ENCODE data around the gene SFTA2. TPM values are rescaled to one million over a fixed set of nuclear protein-coding genes. Genes with fewer than 3 reads are reported as not detected.

Gene SFTA2
- total RNA-seq, 1 experiment from 2014 or later, result not detected

DNA sequence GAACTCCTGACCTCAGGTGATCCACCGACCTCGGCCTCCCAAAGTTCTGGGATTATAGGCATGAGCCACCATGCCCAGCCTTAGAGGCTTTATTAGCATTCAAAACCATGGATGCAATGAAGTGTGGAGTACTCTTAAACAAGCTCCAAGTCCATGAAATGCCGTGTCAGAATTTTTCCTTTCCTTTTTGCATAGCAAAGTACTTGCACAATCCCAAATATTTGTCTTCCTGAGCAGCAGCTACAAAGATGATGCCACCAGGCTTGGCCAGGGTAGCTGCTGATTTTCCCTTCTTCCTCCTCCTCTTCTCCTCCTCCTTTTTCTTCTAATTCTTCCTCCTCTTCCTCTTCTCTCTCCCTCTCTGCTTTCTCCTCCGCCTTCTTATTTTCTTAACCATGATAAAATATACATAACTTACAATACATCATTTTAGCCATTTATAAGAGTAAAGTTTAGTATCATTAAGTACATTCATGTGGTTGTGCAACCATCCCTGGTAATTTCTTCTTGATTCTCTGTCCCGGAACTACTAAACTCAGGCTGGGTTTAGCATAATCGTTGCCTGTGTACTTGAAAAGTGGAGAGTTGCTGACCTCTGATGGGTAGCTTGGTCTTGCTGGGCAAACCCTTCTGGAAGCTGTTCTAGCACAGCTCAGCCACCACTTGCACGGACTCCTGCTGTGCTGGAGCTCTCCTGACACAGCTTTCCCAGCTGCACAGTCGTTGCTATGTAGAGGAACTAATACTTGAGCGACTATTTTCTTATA is 29.1 kb upstream of the SFTA2 start:
- no peak overlapping the region for H4K5ac ChIP-seq (ENCODE audit: insufficient read length, low read depth, low read length)
- peaks cover 42% of the 10 kb centered on the region for H3K27me3 Mint-ChIP-seq (ENCODE audit: low read depth)
- no peak overlapping the region for H3K23ac ChIP-seq (ENCODE audit: insufficient read length, low read depth, low read length)
- H2BK15ac ChIP-seq (ENCODE audit: low read depth, low read length), result no peak overlapping the region
- no peaks in the 10 kb centered on the region for H3K9me3 ChIP-seq (ENCODE audit: control insufficient read depth, low read depth, low read length)
- peaks cover 0 to 3% of the 10 kb centered on the region in 2 experiments; a peak in 2 of 5 replicates for H3K9me3 Mint-ChIP-seq
- H3K18ac ChIP-seq (ENCODE audit: insufficient read length, low read depth, low read length), result no peak overlapping the region
- H3K9ac ChIP-seq (ENCODE audit: extremely low read depth, insufficient read length, low read length), result no peak overlapping the region
- H2AK5ac ChIP-seq (ENCODE audit: insufficient read length, low read length), result no peak overlapping the region
- H2BK20ac ChIP-seq (ENCODE audit: low read depth, low read length, poor library complexity, severe bottlenecking), result no peak overlapping the region
- no peaks in the 10 kb centered on the region for H3K23me2 ChIP-seq (ENCODE audit: insufficient read length, low read depth, low read length, poor library complexity, severe bottlenecking)
- no peak for DNase-seq
- H3K4me1 ChIP-seq (ENCODE audit: insufficient read depth, low read length), result no peaks in the 10 kb centered on the region
- H3T11ph ChIP-seq (ENCODE audit: low read length), result no peak overlapping the region
- no peak overlapping the region for H3K56ac ChIP-seq (ENCODE audit: insufficient read length, low read depth, low read length)
- H3K79me2 ChIP-seq (ENCODE audit: insufficient read depth, low read length), result no peaks in the 10 kb centered on the region
- no peak overlapping the region for H3K14ac ChIP-seq (ENCODE audit: insufficient read depth, low read length)
- peaks cover 12 to 13% of the 10 kb centered on the region in 2 experiments for H3K4me1 Mint-ChIP-seq
- 89% methylated on average over 1 of the region's 9 CpGs for WGBS (ENCODE audit: extremely low coverage, insufficient read length, low lambda C conversion rate)
- H3K27ac Mint-ChIP-seq, result no peak overlapping the region
- H3K4me3 Mint-ChIP-seq, result no peak overlapping the region; a peak in 1 of 5 replicates
- no peak overlapping the region for H2BK12ac ChIP-seq (ENCODE audit: insufficient read length, low read depth, low read length)
- no peak overlapping the region for H4K8ac ChIP-seq (replicated peaks; ENCODE audit: insufficient read length, low read depth, low read length)
- no peak overlapping the region for H3K27ac ChIP-seq (ENCODE audit: insufficient read length, low read depth, low read length)
- H3K4me2 ChIP-seq (ENCODE audit: insufficient read depth, insufficient read length, low read length), result no peak overlapping the region
- no peak overlapping the region for H2AFZ ChIP-seq (ENCODE audit: low read length)
- H3K36me3 Mint-ChIP-seq (ENCODE audit: insufficient read depth in 1 of 3, low read depth in 3 of 3), result peaks cover 0 to 1% (median 0%) of the 10 kb centered on the region in 3 experiments; a peak in 1 of 7 replicates
- H3K79me1 ChIP-seq (ENCODE audit: insufficient read depth, low read depth, low read length, poor library complexity, severe bottlenecking), result no peaks in the 10 kb centered on the region
- H2BK120ac ChIP-seq (ENCODE audit: low read depth, low read length, poor library complexity, severe bottlenecking), result no peak overlapping the region
- no peak for TF ChIP-seq CTCF (conservative IDR thresholded peaks at IDR 0.05)
- H4K20me1 ChIP-seq (ENCODE audit: control insufficient read depth, insufficient read depth, insufficient read length), result no peaks in the 10 kb centered on the region
- H4K91ac ChIP-seq (ENCODE audit: insufficient read length, low read depth, low read length), result no peak overlapping the region
- H2BK5ac ChIP-seq (ENCODE audit: insufficient read length, low read length), result no peak overlapping the region
- no peaks in the 10 kb centered on the region; the same call in 1 of the 2 replicates for H3K27me3 ChIP-seq (ENCODE audit: insufficient read depth, low read length)
- H3K4ac ChIP-seq (ENCODE audit: low read depth, low read length), result no peak overlapping the region

Measured in H9 (cell line).